CD8-positive, alpha-beta memory T cell (primary cell): Measurements from ENCODE around the gene LRP8. TPM values are rescaled to one million over a fixed set of nuclear protein-coding genes. Genes with fewer than 3 reads are reported as not detected.
A peak's percentile ranks its signal among the peaks of the same experiment; 100 is the strongest.

Experiments
- CTCF ChIA-PET: fragments of 350-600 bp; sonication (Branson Sonifier 250); formaldehyde crosslinking; loops from one replicate; lab custom pipeline; 2021; ENCODE audit warnings: antibody characterized with exemption; lab: Charles Lee
- POLR2A ChIA-PET: fragments of 350-600 bp; sonication (Branson Sonifier 250); formaldehyde crosslinking; loops from one replicate; lab custom pipeline; 2021; ENCODE audit warnings: antibody characterized with exemption; lab: Charles Lee
- DNase-seq, 5 donors: peaks; one replicate each; pipeline versions ENCODE4 v3.0.0 to v3.0.0-alpha.2; 2020 to 2022; ENCODE audit warnings: mixed read lengths in 1 of 5
- H3K27ac ChIP-seq: one replicate; pipeline ENCODE4 v1.7.0; 2013; ENCODE audit warnings: low read depth, mild to moderate bottlenecking, low read length, moderate library complexity
- H3K27me3 ChIP-seq: 2 replicates; pipeline ENCODE4 v1.7.0; 2013; ENCODE audit warnings: low read length, mild to moderate bottlenecking; ENCODE audit not compliant: insufficient read depth, poor library complexity, severe bottlenecking
- H3K36me3 ChIP-seq: 2 replicates; pipeline ENCODE4 v1.7.0; 2013; ENCODE audit warnings: mild to moderate bottlenecking, low read length, moderate library complexity; ENCODE audit not compliant: insufficient read depth
- H3K4me1 ChIP-seq: 2 replicates; pipeline ENCODE4 v1.7.0; 2013; ENCODE audit warnings: mild to moderate bottlenecking, low read length, moderate library complexity; ENCODE audit not compliant: insufficient read depth
- H3K4me3 ChIP-seq: 2 replicates; pipeline ENCODE4 v1.7.0; 2013; ENCODE audit warnings: mild to moderate bottlenecking, low read length
- H3K9me3 ChIP-seq: 2 replicates; pipeline ENCODE4 v1.7.0; 2013; ENCODE audit warnings: mild to moderate bottlenecking, low read length
- H3K27ac Mint-ChIP-seq, 8 donors: one replicate each; pipeline ENCODE4 v1.8.0; 2020 to 2021; ENCODE audit warnings: mixed read lengths in 8 of 8, mild to moderate bottlenecking in 6 of 8, inconsistent platforms in 3 of 8, moderate library complexity in 3 of 8
- H3K27me3 Mint-ChIP-seq, 2 donors: one replicate each; pipeline ENCODE4 v1.8.0; 2020 to 2021; ENCODE audit warnings: mixed read lengths in 2 of 2, mild to moderate bottlenecking in 1 of 2, moderate library complexity in 1 of 2
- H3K36me3 Mint-ChIP-seq, 3 donors: one replicate each; pipeline ENCODE4 v1.8.0; 2020 to 2021; ENCODE audit warnings: mixed read lengths in 3 of 3, inconsistent platforms in 1 of 3, mild to moderate bottlenecking in 1 of 3
- H3K4me1 Mint-ChIP-seq, 3 donors: one replicate each; pipeline ENCODE4 v1.8.0; 2020 to 2021; ENCODE audit warnings: mixed read lengths in 3 of 3, inconsistent platforms in 1 of 3, mild to moderate bottlenecking in 1 of 3
- H3K4me3 Mint-ChIP-seq, 7 donors: one replicate each; pipeline ENCODE4 v1.8.0; 2020 to 2021; ENCODE audit warnings: mixed read lengths in 7 of 7, mild to moderate bottlenecking in 6 of 7, moderate library complexity in 4 of 7, inconsistent platforms in 2 of 7
- H3K9me3 Mint-ChIP-seq, 5 donors: one replicate each; pipeline ENCODE4 v1.8.0; 2020 to 2022; ENCODE audit warnings: mixed read lengths in 5 of 5, mild to moderate bottlenecking in 3 of 5, moderate library complexity in 2 of 5, inconsistent platforms in 1 of 5
- polyA plus RNA-seq: library from polyadenylated mRNA; unstranded; fragments of 300-500 nt; fragmentation: Illumina TruSeq; gene quantifications from one replicate; pipeline ENCODE4 v1.2.3, GENCODE V29; 2021
- total RNA-seq, 2 experiments: library from RNA; stranded (reverse); gene quantifications; one replicate each; pipeline ENCODE4 v1.2.3, GENCODE V29; 2021

The LRP8 gene
- total and polyA plus RNA-seq, 3 experiments from 2014 or later, result 2.7 to 49.7 (median 48.7) TPM

- no peak overlapping the region for H3K27ac ChIP-seq
- no peaks in the 10 kb centered on the region for H3K9me3 ChIP-seq
- ChIA-PET CTCF (no interaction called here), POLR2A (no interaction called here)
- no peaks in the 10 kb centered on the region for H3K36me3 ChIP-seq
- no peaks in the 10 kb centered on the region for H3K9me3 Mint-ChIP-seq
- no peak for DNase-seq
- no peaks in the 10 kb centered on the region for H3K4me1 ChIP-seq
- H3K27ac Mint-ChIP-seq, result peak overlapping the region in 2 of 8 donors; percentile 35 to 74
- H3K4me3 Mint-ChIP-seq, result no peak overlapping the region
- no peaks in the 10 kb centered on the region for H3K27me3 Mint-ChIP-seq
- peaks cover 0 to 1% (median 1%) of the 10 kb centered on the region in 3 donors for H3K36me3 Mint-ChIP-seq
- peaks cover 0 to 6% (median 0%) of the 10 kb centered on the region in 3 donors for H3K4me1 Mint-ChIP-seq
- no peaks in the 10 kb centered on the region for H3K27me3 ChIP-seq
- no peak overlapping the region for H3K4me3 ChIP-seq
These were observed 12.8 kb downstream of the LRP8 start for GRCh38 chr1:53315046-53315445.

GRCh38 chr1:53314606-53315005 is 13.3 kb downstream of the LRP8 start:
- H3K27ac ChIP-seq, result no peak overlapping the region
- no peak for DNase-seq
- no peak overlapping the region for H3K4me3 ChIP-seq
- no peaks in the 10 kb centered on the region for H3K9me3 ChIP-seq
- POLR2A ChIA-PET, result no interaction called here
- Mint-ChIP-seq H3K4me1 (peaks cover 0 to 6% (median 0%) of the 10 kb centered on the region in 3 donors), H3K27me3 (no peaks in the 10 kb centered on the region), H3K27ac (peak overlapping the region in 3 of 8 donors; percentile 17 to 58 (median 54)), H3K4me3 (no peak overlapping the region), H3K9me3 (no peaks in the 10 kb centered on the region), H3K36me3 (peaks cover 0 to 1% (median 1%) of the 10 kb centered on the region in 3 donors)
- CTCF ChIA-PET, result no interaction called here
- H3K36me3 ChIP-seq, result no peaks in the 10 kb centered on the region
- H3K27me3 ChIP-seq, result no peaks in the 10 kb centered on the region
- H3K4me1 ChIP-seq, result no peaks in the 10 kb centered on the region

GRCh38 chr1:53314096-53314495 is 13.8 kb downstream of the LRP8 start:
- Mint-ChIP-seq H3K27ac (peak overlapping the region in 2 of 8 donors; percentile 54 to 58), H3K4me3 (no peak overlapping the region), H3K4me1 (peaks cover 0 to 6% (median 0%) of the 10 kb centered on the region in 3 donors), H3K9me3 (no peaks in the 10 kb centered on the region), H3K27me3 (no peaks in the 10 kb centered on the region), H3K36me3 (peaks cover 0 to 1% (median 1%) of the 10 kb centered on the region in 3 donors)
- H3K27me3 ChIP-seq, result no peaks in the 10 kb centered on the region
- DNase-seq, result no peak
- ChIA-PET POLR2A (no interaction called here), CTCF (interaction anchor here (1.3 kb wide), 1 partner anchor 35 kb away, joined by 3 read pairs; no protein-coding TSS in a partner anchor)
- no peaks in the 10 kb centered on the region for H3K9me3 ChIP-seq
- no peaks in the 10 kb centered on the region for H3K4me1 ChIP-seq
- no peaks in the 10 kb centered on the region for H3K36me3 ChIP-seq
- no peak overlapping the region for H3K4me3 ChIP-seq
- H3K27ac ChIP-seq, result no peak overlapping the region

GRCh38 chr1:53313556-53313955 is 14.3 kb downstream of the LRP8 start:
- Histone ChIP-seq H3K4me1 (no peaks in the 10 kb centered on the region), H3K36me3 (no peaks in the 10 kb centered on the region), H3K9me3 (no peaks in the 10 kb centered on the region), H3K27me3 (no peaks in the 10 kb centered on the region), H3K27ac (no peak overlapping the region), H3K4me3 (no peak overlapping the region)
- Mint-ChIP-seq H3K4me1 (peaks cover 0 to 5% (median 0%) of the 10 kb centered on the region in 3 donors), H3K36me3 (peaks cover 0 to 1% (median 1%) of the 10 kb centered on the region in 3 donors), H3K27me3 (no peaks in the 10 kb centered on the region), H3K27ac (peak overlapping the region in 2 of 8 donors; percentile 27 to 79), H3K4me3 (no peak overlapping the region), H3K9me3 (no peaks in the 10 kb centered on the region)
- CTCF ChIA-PET, result interaction anchor here (1.3 kb wide), 1 partner anchor 35 kb away, joined by 3 read pairs; no protein-coding TSS in a partner anchor
- no peak for DNase-seq
- POLR2A ChIA-PET, result no interaction called here

- no peak overlapping the region for H3K4me3 ChIP-seq
- Mint-ChIP-seq H3K4me3 (no peak overlapping the region), H3K4me1 (peaks cover 1 to 6% (median 4%) of the 10 kb centered on the region in 3 donors), H3K27me3 (no peaks in the 10 kb centered on the region), H3K36me3 (peaks cover 0 to 1% (median 0%) of the 10 kb centered on the region in 3 donors), H3K27ac (peak overlapping the region in 2 of 8 donors; percentile 43 to 87), H3K9me3 (no peaks in the 10 kb centered on the region)
- CTCF ChIA-PET, result no interaction called here
- H3K9me3 ChIP-seq, result no peaks in the 10 kb centered on the region
- no peaks in the 10 kb centered on the region for H3K27me3 ChIP-seq
- POLR2A ChIA-PET, result interaction anchor here (0.7 kb wide), 1 partner anchor 178 kb away, joined by 5 read pairs; no protein-coding TSS in a partner anchor
- no peak overlapping the region for H3K27ac ChIP-seq
- H3K4me1 ChIP-seq, result no peaks in the 10 kb centered on the region
- no peak for DNase-seq
- no peaks in the 10 kb centered on the region for H3K36me3 ChIP-seq
These were observed 16.1 kb downstream of the LRP8 start for GRCh38 chr1:53311702-53312305.

GRCh38 chr1:53310847-53311681 is 16.8 kb downstream of the LRP8 start:
- Histone ChIP-seq H3K9me3 (no peaks in the 10 kb centered on the region), H3K4me3 (no peak overlapping the region), H3K36me3 (no peaks in the 10 kb centered on the region), H3K27me3 (no peaks in the 10 kb centered on the region), H3K4me1 (no peaks in the 10 kb centered on the region), H3K27ac (no peak overlapping the region)
- H3K27me3 Mint-ChIP-seq, result no peaks in the 10 kb centered on the region
- peaks cover 0 to 1% (median 0%) of the 10 kb centered on the region in 3 donors for H3K36me3 Mint-ChIP-seq
- POLR2A ChIA-PET, result no interaction called here
- no peak overlapping the region for H3K4me3 Mint-ChIP-seq
- peaks cover 6 to 14% (median 12%) of the 10 kb centered on the region in 3 donors for H3K4me1 Mint-ChIP-seq
- H3K9me3 Mint-ChIP-seq, result no peaks in the 10 kb centered on the region
- no peak for DNase-seq
- CTCF ChIA-PET, result interaction anchor here (0.6 kb wide), 1 partner anchor 82 kb away, joined by 3 read pairs; no protein-coding TSS in a partner anchor
- H3K27ac Mint-ChIP-seq, result peak overlapping the region in 2 of 8 donors; percentile 43 to 72

GRCh38 chr1:53309802-53310201 is 18.1 kb downstream of the LRP8 start:
- Histone ChIP-seq H3K36me3 (no peaks in the 10 kb centered on the region), H3K4me3 (no peak overlapping the region), H3K9me3 (no peaks in the 10 kb centered on the region), H3K27ac (no peak overlapping the region), H3K4me1 (no peaks in the 10 kb centered on the region), H3K27me3 (no peaks in the 10 kb centered on the region)
- no peaks in the 10 kb centered on the region for H3K27me3 Mint-ChIP-seq
- H3K4me3 Mint-ChIP-seq, result no peak overlapping the region
- DNase-seq, result no peak
- H3K9me3 Mint-ChIP-seq, result no peaks in the 10 kb centered on the region
- ChIA-PET CTCF (no interaction called here), POLR2A (no interaction called here)
- no peak overlapping the region for H3K27ac Mint-ChIP-seq
- H3K4me1 Mint-ChIP-seq, result peaks cover 6 to 17% (median 12%) of the 10 kb centered on the region in 3 donors
- peaks cover 0 to 1% (median 0%) of the 10 kb centered on the region in 3 donors for H3K36me3 Mint-ChIP-seq

GRCh38 chr1:53308506-53308905 is 19.4 kb downstream of the LRP8 start:
- no peak overlapping the region for H3K4me3 Mint-ChIP-seq
- peaks cover 6 to 17% (median 12%) of the 10 kb centered on the region in 3 donors for H3K4me1 Mint-ChIP-seq
- ChIA-PET CTCF (no interaction called here), POLR2A (no interaction called here)
- H3K9me3 Mint-ChIP-seq, result no peaks in the 10 kb centered on the region
- Histone ChIP-seq H3K4me3 (no peak overlapping the region), H3K27ac (no peak overlapping the region), H3K27me3 (no peaks in the 10 kb centered on the region), H3K9me3 (no peaks in the 10 kb centered on the region), H3K36me3 (no peaks in the 10 kb centered on the region), H3K4me1 (no peaks in the 10 kb centered on the region)
- H3K27me3 Mint-ChIP-seq, result no peaks in the 10 kb centered on the region
- no peaks in the 10 kb centered on the region for H3K36me3 Mint-ChIP-seq
- no peak overlapping the region for H3K27ac Mint-ChIP-seq
- no peak for DNase-seq
